ENCODE data around the gene ADGRL3.
"Not testable (repeated sequence)": the region's sequence is repeated elsewhere in the genome, so short reads cannot be mapped to it uniquely, and the experiment has no call there.

ADGRL3 gene

DNA sequence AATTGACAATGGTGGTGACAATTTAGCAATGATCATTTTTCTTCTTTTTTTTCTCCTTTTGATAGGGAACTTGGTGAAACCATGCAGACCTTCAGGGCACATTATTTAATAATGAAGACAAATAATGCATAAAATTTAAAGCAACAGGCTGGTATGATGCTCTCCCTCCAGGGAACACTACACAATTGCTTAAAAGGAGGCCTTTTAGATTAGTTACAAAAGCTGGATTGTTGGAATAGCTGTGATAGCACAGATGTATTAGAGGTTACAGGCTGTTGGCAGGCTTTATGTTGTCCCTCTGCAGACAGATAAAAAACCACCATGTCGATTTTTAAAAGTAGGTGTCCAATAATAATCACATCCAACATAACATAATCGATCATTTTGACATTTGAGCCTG, 307.0 kb downstream of the ADGRL3 start:
- no peak for DNase-seq

DNA sequence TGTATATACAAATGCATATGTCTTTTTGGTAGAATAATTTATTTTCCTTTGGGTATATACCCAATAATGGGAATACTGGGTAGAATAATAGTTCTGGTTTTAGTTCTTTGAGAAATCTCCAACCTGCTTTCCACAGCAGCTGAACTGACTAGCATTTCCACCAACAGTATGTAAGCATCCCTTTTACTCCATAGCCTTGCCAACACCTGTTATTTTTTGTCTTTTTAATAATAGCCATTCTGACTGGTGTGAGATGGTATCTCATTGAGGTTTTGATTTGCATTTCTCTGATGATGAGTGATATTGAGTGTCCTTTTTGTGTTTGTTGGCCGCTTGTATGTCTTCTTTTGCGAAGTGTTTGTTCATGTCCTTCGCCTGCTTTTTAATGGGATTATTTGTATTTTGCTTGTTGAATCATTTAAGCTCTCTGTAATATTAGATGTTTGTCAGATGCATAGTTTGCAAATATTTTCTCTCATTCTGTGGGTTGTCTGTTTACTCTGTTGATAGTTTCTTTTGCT, 309.7 kb downstream of the ADGRL3 start:
- DNase-seq: not testable (repeated sequence)

DNA sequence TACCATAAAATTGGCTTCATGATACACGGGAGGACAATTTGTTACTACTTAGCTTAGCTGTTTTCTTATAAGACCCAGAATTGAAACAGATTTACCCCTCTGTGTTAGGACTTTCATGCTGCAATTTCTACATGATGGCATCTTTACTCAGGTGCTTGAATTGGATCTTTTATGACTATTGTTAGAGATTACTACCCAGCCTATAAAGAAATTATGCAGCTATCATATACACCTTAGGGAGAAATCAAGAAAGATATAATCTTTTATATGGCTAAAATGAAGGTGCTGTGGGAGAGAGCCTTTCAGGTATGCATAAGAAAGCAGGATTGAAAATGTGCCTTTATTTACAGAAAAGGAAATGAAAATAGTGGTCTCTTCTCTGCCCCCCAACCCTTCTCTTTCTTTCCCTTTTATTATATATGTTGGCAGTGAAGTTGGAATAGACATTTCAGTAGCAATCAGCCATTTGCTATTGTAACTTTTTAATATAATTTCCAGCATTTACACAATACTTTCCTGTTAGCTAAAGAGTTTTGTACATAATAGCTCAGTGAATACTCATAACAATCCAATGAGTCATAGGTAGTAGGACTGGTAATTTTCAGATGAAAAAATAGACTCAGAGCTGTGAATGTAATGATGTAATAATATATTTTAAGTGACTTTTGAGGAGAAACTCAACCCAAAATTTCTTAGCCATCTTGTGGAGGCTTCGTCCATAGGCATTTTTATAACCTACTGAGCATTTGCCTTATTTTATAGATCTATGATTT, 311.8 kb downstream of the ADGRL3 start:
- DNase-seq: no peak

DNA sequence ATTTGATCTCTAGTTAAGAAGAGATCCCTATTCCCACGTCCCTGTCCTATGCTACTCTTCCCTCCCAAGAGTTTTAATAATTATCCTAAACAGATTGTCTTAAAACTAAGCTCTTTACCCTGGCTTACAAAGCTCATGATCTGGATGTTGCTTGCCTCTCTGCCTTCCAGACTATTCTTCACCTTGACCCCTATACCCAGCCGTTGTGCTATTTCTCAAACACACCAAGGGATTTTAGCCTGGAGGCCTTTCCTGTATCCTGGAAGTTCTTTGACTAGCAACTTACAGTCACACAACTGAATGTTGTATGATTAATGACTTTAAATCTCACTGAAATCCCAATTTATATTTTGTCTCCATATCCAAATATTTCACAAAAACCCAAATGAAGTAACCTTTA, 314.9 kb downstream of the ADGRL3 start:
- DNase-seq: no peak

DNA sequence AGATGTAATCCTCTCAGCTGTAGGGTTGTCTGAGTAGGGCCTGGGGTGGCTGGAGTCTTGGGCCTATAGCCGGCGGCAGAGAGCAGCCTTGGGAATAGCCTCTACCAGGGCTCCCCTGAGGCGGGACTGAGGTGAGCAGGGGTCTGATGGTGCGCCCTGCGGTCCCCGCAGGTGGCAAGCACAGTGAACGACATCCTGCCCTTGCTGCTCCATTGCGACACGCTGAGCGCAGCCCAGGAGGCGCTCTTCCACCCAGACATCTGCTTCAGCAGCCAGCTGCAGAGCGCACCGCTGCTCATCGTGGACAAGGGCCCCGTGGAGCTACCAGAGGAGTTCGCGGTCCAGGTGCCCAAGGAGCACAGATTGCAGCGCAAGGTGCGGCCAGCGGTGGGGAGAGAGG, 317.0 kb downstream of the ADGRL3 start:
- no peak for DNase-seq

DNA sequence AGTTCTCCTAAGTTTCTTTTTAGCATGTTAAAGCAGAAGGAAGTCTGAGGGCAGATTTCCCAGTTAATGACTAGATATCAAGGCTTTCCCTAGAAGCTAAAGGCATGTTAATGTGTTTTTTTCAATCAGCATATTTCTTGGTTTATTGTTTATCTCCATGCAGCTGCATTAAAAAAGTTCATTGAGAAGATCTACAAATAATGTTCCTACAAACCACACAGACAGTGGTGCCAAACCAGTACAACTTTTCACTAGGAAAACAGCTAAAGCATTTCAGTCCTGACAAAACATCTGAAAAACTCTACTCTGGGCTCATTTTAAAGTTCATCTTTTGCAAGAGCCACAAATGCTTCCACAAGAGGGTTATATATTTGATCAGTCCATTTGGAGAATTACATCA, 320.0 kb downstream of the ADGRL3 start:
- DNase-seq: no peak

DNA sequence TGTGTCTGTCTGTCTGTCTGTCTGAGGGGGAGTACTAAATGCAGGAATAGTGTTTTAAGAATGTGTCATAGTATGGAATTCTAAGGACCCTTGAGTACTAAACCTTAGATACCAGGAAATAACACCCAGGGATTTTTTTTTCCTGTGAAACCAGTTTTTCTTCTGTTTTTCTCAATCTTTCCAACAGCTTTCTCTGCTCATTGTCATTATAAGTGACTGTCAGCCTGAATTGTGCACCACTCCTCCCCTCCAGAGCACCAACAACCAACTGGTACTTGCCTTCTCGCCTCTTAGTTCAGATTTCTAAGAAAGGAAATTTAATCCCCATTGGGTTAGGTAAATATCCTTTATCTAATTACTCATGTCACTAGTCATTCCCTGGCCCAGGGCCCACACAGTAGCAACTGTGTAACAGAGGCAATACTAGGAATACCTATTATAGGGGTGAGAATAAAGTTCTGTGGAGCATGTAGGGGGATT, 320.6 kb downstream of the ADGRL3 start:
- DNase-seq: no peak

DNA sequence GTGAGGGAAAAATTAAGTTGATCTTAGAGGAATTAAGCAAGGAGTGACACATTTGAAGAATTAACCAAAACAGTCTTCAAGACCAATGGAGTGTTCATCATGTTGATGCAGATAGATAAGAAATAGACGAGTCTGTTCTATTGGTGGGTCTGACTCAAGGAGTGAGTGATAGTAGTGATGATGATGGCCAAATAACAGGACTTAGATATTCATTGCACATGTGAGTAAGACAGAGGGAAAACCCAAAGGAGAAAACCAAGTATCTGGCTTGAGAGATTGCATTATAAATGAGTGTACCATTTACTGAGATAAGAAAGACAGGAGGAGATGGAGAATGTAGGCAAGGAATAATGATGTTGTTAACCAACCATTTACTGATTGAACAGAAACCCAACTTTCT, 321.3 kb downstream of the ADGRL3 start:
- no peak for DNase-seq

DNA sequence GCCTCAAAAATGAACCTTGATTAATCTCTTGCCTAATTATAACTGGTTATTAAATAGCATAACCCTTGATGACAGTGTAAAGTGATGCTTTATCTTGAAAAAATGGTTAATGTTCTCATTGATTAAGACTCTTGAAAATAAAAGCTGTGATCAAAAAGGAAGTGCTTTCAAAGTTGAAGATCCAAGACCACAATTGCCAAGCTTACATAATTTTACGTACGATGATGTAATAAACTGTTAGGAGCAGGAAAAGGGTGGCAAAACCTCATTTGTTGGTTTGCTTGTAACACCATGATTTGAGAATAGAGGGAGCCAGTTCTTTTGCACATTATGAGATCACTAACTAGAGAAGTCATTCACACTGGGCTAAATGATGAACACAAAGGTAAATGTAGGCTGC, 322.2 kb downstream of the ADGRL3 start:
- no peak for DNase-seq

DNA sequence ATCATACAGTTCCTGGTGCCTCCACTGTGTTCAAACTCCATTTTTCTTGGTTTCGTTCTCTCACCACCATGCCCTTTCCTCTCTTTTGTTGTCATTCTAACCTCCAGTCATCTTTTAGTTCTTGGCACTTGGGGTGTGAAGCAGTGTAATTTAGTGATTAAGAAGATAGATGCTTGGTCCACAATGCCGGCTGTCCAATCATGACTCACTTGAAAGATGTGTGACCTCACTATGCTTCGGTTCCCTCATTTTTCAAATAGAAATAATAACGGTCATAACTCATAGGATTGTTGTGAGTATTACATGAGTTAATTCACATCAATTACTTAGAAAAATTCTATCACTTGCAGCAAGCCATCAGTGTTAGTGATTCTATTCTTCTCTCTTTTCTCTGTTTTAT, 327.8 kb downstream of the ADGRL3 start:
- DNase-seq: no peak

DNA sequence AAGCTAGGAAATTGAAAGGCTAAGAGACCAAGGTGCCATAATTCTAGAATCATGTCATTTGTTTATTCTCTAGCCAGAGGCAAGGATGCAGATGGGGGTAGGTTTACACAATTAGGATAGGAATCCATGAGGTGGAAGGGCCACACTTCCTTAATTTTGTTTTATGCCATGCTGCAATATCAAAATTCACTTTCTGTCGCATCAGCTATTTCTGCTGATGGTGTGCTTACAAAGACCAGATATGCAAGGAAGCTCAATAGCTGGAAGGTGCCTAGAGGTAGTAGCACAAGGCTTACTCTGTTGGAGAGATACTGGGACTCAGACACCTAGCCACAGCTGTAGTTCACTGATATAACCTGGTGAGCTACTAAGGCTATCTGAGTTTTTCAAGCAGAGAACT, 328.5 kb downstream of the ADGRL3 start:
- DNase-seq: no peak

DNA sequence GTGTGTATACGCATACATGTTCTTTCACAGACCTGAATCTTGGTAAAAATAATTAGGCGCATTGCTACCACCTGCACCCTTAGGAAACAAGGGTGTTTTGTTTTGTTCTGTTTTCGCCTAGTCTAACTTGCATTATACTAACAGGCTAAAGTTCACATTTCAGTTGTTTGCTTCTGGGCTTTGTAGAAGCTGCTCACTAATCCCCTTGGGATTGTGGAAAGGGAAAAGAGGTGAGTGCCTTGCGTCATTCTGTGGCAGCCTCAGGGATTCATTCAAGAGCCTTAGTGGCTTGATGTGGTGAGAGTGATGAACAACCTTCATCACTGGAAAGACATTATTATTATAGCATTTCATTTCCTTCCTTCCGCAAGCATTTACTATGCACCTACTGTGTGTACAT, 331.1 kb downstream of the ADGRL3 start:
- no peak for DNase-seq

DNA sequence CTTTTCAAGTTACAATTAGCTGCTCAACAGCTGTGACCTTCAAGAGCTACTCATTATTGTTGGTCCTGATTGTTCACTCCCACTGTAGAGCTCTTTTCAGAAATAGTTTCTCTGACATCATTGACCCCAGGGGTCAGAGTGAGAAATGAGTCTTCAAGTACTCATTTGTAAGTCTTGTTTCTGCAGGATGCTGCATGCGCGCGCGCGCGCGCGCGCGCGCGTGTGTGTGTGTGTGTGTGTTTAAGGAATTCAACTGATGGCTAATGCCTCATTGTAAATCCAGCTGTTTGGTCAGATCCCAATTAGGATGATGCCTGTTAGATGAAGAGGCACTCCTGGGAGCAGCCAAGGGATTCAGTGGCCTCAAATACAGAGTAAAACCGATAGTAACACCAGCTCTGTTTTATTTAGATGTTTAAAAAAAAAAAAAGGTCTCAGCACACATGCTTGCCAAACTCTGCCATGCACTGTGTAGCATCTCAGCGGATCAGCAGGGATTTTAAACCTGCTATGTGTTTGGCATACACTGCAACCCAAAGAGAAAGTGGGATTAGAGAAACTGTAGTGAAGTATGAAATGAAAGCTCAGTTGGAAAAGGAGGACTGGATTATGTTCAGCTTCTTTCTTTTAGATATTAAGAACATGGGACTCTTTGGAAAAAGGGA, 332.3 kb downstream of the ADGRL3 start:
- no peak for DNase-seq

DNA sequence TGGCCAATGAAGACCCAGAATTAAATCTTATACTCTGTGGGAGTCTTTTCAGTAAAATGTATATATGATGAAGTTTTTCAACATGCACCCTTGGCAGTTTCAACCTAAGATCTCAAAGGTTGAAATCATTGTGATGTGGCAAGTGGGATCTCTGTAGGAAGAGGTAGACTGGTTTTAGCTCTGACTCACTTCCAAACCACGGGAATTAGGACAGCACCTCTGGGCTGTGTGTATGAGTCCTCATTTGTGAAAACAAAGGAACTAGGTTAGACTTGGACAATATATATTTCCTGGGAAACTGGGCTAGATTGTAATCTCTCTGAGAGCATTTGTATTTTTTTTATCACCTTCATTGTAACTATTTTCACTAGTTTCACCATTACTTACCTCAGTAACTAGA, 333.0 kb downstream of the ADGRL3 start:
- no peak for DNase-seq

DNA sequence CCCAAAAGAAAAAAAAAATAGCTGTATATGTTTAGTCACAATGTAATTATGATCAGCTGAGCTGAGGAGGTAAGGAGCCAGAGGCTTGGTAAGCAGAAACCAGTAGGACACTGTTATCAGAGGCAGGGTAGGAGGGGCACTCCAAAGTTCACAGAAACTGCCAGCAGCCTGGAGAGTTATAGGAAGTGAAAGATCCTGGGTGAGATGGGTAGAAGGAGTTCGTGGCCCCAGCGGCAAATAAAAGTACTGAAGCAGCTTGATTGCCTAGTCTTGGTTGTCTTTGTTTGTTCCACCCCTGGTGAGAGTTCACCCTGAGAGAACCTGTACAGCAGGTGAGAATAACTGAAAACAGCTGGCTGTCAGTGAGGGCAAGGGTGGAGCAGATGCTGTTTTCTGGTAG, 340.8 kb downstream of the ADGRL3 start:
- DNase-seq: peak in 2 of 3 donors; percentile 1 to 9

DNA sequence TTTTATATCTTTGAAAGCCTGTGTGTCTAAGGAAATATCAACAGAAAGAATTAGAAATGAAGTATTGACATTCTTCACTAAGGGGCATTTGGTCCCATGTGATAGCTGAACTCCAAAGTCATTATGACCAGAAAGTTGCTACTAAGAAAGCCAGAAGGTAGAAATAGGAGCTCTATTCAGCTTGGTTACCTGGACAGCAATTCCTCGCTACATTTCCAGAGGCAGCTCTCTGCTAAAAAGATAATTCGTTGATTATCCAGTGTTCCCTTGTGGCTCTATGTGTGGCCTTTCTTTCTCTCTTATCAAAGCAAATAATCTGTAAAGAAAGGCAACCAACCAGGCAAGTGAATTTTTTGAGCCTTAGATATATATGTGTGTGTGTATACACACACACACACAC, 341.3 kb downstream of the ADGRL3 start:
- no peak for DNase-seq

DNA sequence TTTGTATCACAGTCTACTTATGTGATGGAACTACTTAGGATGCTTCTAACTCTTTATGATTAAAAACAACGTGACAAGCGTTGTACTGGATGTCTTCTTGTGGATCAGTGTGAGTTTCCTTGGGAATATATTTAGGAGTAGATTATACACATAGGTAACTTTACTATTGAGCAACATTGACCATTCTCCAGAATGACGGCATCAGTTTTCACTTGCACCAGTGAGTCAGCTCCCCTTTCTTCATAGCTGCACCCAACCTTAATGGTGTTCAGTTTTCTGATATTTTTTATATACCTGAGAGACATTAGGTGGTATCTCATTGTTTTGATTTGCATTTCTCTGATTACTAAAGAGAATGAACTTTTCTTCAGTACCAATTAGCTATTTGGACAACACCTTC, 343.9 kb downstream of the ADGRL3 start:
- DNase-seq: no peak

DNA sequence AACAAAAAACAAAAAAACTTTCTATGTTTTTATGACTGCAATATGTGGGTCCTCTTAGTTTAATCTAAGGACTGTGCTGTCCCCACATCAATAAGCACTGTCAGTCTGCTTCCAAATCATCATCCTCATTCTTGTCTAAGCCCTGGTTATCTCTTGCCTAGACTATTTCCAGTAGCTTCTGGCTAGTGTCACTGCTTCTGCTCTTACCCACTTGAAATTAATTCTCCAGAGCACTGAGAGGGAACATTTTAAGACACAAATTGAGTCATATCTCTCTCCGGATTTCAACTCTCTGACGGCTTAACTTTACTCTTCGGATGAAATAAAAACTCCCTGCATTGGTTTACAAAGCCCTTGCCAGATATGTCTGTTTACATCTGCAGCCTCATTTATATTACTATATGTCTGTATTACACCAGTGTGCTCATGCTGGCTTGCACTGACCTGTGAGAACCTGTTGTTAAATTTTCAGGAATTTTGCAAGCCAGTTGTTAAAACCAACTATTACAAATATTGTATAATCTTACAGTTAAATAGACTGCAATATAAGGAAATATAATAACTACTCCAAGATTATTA, 345.9 kb downstream of the ADGRL3 start:
- no peak for DNase-seq

DNA sequence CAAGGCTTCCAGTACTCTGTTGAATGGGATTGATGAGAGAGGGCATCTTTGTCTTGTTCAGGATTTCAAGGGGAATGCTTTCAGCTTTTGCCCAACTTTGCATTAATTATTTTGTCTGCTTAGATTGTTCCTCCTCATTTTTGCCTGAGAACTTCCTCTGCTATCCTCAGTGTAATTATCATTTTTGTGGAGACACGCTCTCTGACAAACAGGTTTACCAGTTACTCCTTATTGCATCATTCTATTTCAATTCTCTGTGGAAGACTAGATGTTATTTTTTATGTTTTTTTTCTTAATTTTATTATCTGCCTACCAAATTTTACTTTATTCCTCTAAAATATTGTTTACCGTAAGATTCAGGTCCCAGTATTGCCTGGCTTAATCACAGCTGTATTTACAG, 349.2 kb downstream of the ADGRL3 start:
- DNase-seq: no peak

DNA sequence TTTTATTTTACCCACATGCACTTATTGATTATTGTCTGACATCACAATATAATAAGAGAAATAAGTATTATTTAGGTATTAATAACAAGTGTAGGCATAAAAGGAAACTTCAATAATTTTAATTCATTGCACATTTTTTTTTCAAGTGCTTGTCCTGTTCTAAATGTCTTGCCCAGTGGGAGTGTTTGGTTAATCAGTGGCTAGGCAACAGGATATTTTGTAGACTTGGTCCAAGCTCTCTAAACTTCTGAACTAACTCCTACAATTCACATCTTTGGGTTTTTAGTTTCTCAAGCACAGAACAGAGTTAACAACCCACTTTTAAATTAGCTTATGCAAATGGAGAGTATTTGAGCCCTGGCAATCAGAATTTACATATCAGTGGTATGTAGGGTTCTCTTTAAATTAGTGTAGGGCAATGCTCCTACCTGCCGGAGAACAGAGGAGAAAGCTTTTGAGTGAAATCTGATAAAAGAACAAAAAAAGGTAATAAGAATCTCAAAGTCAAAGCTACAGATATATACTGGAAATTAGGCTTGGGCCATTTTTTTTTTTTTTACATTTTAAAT, 353.5 kb downstream of the ADGRL3 start:
- no peak for DNase-seq

DNA sequence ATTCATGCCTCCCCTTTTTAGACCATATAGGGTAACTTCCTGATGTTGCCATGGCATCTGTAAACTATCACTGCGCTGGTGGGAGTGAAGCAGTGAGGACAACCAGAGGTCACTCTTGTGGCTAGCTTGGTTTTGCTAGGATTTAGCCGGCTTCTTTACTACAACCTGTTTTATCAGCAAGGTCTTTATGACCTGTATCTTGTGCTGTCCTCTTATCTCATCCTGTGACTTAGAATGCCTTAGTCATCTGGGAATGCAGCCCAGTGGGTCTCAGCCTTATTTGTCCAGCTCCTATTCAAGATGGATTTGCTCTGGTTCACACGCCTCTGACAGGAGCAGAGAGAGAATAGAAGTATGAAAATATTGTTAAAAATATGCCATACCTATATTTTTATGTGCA, 355.7 kb downstream of the ADGRL3 start:
- DNase-seq: no peak

DNA sequence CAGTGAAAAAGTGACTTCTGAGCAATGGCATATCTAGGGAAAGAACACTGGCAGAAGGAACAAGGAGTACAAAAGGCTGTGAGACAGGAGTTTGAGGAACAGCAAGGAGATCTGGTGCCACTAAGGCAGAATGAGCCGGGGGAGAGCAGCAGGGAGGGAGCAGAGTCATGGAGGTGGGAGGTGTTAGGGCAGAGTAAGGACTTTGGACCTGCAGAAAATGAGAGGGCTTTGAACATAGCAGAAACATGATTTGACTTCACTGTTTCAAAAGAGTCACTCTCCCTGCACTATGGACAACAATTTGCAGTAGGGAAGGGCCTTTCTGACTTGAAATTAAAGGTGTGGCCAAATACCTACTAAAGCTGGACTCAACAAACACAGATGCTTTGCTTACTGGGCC, 356.2 kb downstream of the ADGRL3 start:
- no peak for DNase-seq

DNA sequence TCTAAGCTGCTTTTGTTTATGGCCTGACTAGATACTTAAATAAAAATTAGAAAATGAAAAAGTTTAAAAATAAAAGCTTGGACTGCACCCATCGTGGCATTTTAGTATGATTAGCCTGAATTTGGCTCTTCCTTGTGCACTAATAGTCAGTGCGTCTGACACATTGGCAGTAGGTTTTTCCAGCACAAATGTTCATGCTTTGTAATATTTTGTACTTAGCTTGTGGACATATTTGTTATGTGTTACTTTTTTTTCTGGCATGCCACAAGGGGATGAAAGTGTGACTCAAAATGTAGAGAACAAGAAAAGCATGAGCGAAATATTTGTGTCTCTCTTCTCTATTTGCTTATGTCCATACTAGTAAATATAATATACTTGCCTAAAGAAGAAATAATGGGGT, 359.3 kb downstream of the ADGRL3 start:
- DNase-seq: no peak

DNA sequence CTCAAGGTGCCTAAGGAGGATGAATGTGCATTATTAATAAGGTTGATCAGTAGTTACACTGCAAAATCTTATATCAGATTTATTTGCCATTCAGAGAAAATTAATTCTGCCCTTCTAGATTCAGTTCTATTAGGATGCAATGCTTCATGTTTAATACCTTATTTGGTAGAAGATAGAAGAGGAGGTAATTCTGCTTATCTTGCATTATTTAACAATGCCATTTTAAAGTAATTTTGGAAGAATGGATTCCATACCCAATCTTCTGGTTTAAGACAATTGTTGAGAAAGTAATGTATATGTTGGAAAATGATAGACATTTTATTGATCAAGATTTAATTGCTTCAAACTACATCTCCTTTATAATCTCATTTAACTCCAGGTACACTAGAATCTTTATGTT, 360.9 kb downstream of the ADGRL3 start:
- DNase-seq: no peak
